ENCODE results near the gene TMEM88. TPM values are rescaled to one million over a fixed set of nuclear protein-coding genes. Genes with fewer than 3 reads are reported as not detected.

Gene TMEM88
- total and polyA plus RNA-seq, 2 of the 4 experiments (the other 2 are of a cell fraction): 2.1 TPM; not detected in 1

DNA sequence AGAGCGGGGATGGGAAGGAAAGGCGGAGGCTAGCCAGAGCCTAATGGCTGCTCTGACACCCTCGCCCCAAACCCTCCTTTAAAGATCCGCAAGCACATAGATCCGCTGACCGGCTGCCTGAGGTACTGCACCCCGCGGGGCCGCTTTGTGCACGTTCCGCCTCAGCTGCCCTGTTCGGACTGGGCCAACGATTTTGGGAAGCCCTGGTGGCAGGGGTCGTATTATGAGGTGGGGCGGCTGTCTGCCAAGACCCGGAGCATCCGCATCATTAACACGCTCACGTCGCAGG lies 3.6 kb downstream of the TMEM88 start:
- Histone ChIP-seq H2AK5ac (ENCODE audit: low read depth, low read length) (peak overlapping the region; percentile 48; the same call in 1 of the 2 replicates), H4K91ac (ENCODE audit: insufficient read depth, low read depth, low read length) (peak overlapping the region; percentile 83; the same call in 1 of the 2 replicates), H3K36me3 (ENCODE audit: control insufficient read depth, insufficient read depth, low read length) (peaks cover 10% of the 10 kb centered on the region), H3K9ac (ENCODE audit: low read depth, low read length) (peak overlapping the region; percentile 73), H4K8ac (ENCODE audit: low read depth in 2 of 2, low read length in 2 of 2) (peak overlapping the region; percentile 83 to 96), H4K5ac (ENCODE audit: low read depth, low read length) (peak overlapping the region; percentile 34), H2BK20ac (ENCODE audit: low read depth, low read length) (0 out of 2 replicates have a peak overlapping the region, but pooled peaks have one; percentile 8), H2BK15ac (ENCODE audit: low read depth, low read length) (no peak overlapping the region), H3K27ac (ENCODE audit: insufficient read depth, low read length) (peak overlapping the region; percentile 50), H3K4me3 (ENCODE audit: insufficient read depth, low read depth, low read length) (peak overlapping the region; percentile 59), H3K27me3 (ENCODE audit: control insufficient read depth, insufficient read depth, low read length) (no peaks in the 10 kb centered on the region), H2BK5ac (ENCODE audit: low read depth, low read length, poor library complexity, severe bottlenecking) (peak overlapping the region; percentile 35), H3K23ac (ENCODE audit: low read depth, low read length) (peak overlapping the region; percentile 80), H3K18ac (ENCODE audit: low read depth, low read length) (no peak overlapping the region), H3K14ac (replicated peaks; ENCODE audit: low read depth, low read length) (peak overlapping the region; percentile 81), H3K9me3 (ENCODE audit: control insufficient read depth, insufficient read depth, low read length) (no peaks in the 10 kb centered on the region), H2AFZ (replicated peaks; ENCODE audit: low read length, poor library complexity) (peak overlapping the region; percentile 95), H3K4me2 (ENCODE audit: low read depth, low read length) (peak overlapping the region; percentile 78), H3K79me1 (ENCODE audit: low read depth in 1 of 2, low read length in 2 of 2) (peaks cover 18 to 50% of the 10 kb centered on the region in 2 experiments; a peak in 3 of 4 replicates), H3K4ac (ENCODE audit: low read depth, low read length) (peak overlapping the region; percentile 72), H3K56ac (ENCODE audit: extremely low read depth, insufficient read depth, low read length) (peak overlapping the region; percentile 47; the same call in 1 of the 2 replicates), H2AK9ac (replicated peaks; ENCODE audit: low read depth, low read length, poor library complexity) (peak overlapping the region; percentile 90), H4K20me1 (ENCODE audit: insufficient read depth, low read length) (peaks cover 8% of the 10 kb centered on the region; the same call in 1 of the 2 replicates), H2BK120ac (ENCODE audit: low read depth, low read length) (no peak overlapping the region), H3K4me1 (ENCODE audit: control insufficient read depth, insufficient read depth, low read length) (peaks cover 20% of the 10 kb centered on the region), H3K9me1 (ENCODE audit: insufficient read depth, low read length) (no peaks in the 10 kb centered on the region)
- intact Hi-C loops (cut with micrococcal nuclease): no loop called here
- ChIA-PET POLR2A (ENCODE audit: unreplicated experiment) (no interaction called here), CTCF (no interaction called here)
- peak; percentile 9; the same call in 1 of the 2 replicates for ATAC-seq (ENCODE audit: low read depth)
- TF ChIP-seq CHD1 (IDR thresholded peaks at IDR 0.05; ENCODE audit: low read depth, low read length) (no peak), ELK1 (IDR thresholded peaks at IDR 0.05; ENCODE audit: borderline replicate concordance, low read depth, low read length) (no peak), CTCF (conservative IDR thresholded peaks at IDR 0.05; ENCODE audit: low read depth, low read length) (peak; percentile 46), SMC3 (IDR thresholded peaks at IDR 0.05; ENCODE audit: low read depth, low read length) (peak; percentile 29; the same call in 1 of the 2 replicates), RAD21 (IDR thresholded peaks at IDR 0.05; ENCODE audit: low read length) (peak; percentile 52), BHLHE40 (IDR thresholded peaks at IDR 0.05; ENCODE audit: low read depth, low read length) (0 out of 2 replicates have a peak, but pooled peaks have one; percentile 20)
- in situ Hi-C loops (cut with MboI; ENCODE audit: low sequenced_read_pairs): no loop called here
- dilution Hi-C loops (cut with HindIII; ENCODE audit: low sequenced_read_pairs, unreplicated experiment): no loop called here
- DNase-seq: peak; percentile 44
- 25% methylated on average over 9 of the region's 20 CpGs; no CpG with 5 or more reads in 1 of the 2 experiments for WGBS, 2 experiments (ENCODE audit: extremely low coverage in 2 of 2, insufficient read length in 1 of 2)
- BruUV-seq (replicated peaks): no TSS peak

All from IMR-90 (cell line).